MM.1S (cell line): ENCODE measurements around the gene LHX5.

Experiments used
- DNase-seq: peaks from one replicate; pipeline ENCODE4 v3.0.0-alpha.2; 2015
- H2AFZ ChIP-seq: fragments of 300-600 bp; sonication (generic); 2 replicates; pipeline ENCODE4 v1.6.0; 2016; ENCODE audit warnings: antibody characterized with exemption, low read length
- H3F3A ChIP-seq: fragments of 300-600 bp; sonication (generic); 2 replicates; pipeline ENCODE4 v1.6.1; 2016; ENCODE audit warnings: mild to moderate bottlenecking, antibody characterized with exemption, low read length, moderate library complexity, mixed read lengths; ENCODE audit not compliant: insufficient read depth
- H3K27ac ChIP-seq: fragments of 300-600 bp; sonication (generic); 2 replicates; pipeline ENCODE4 v1.5.1; 2016; ENCODE audit warnings: mild to moderate bottlenecking, low read length
- H3K27me3 ChIP-seq: fragments of 300-600 bp; sonication (generic); replicated peaks from 2 replicates; pipeline ENCODE4 v1.6.0; 2016; ENCODE audit warnings: low read length; ENCODE audit not compliant: insufficient read depth
- H3K36me3 ChIP-seq: fragments of 300-600 bp; sonication (generic); replicated peaks from 2 replicates; pipeline ENCODE4 v1.6.1; 2016; ENCODE audit warnings: mild to moderate bottlenecking, low read length, mixed read lengths; ENCODE audit not compliant: insufficient read depth
- H3K4me1 ChIP-seq: fragments of 300-600 bp; sonication (generic); 2 replicates; pipeline ENCODE4 v1.6.1; 2016; ENCODE audit warnings: low read length, mixed read lengths
- H3K4me2 ChIP-seq: fragments of 300-600 bp; sonication (generic); 2 replicates; pipeline ENCODE4 v1.6.0; 2016; ENCODE audit warnings: low read depth, low read length
- H3K4me3 ChIP-seq: fragments of 300-600 bp; sonication (generic); 2 replicates; pipeline ENCODE4 v1.5.1; 2016; ENCODE audit warnings: low read length, mixed read lengths
- H3K79me2 ChIP-seq: fragments of 300-600 bp; sonication (generic); 2 replicates; pipeline ENCODE4 v1.6.1; 2016; ENCODE audit warnings: mixed run types, low read length, mixed read lengths
- H3K9ac ChIP-seq: fragments of 300-600 bp; sonication (generic); 2 replicates; pipeline ENCODE4 v1.6.1; 2016; ENCODE audit warnings: low read length, mixed read lengths
- H3K9me2 ChIP-seq: fragments of 300-600 bp; sonication (generic); replicated peaks from 2 replicates; pipeline ENCODE4 v1.6.1; 2016; ENCODE audit warnings: mild to moderate bottlenecking, low read length, mixed read lengths; ENCODE audit not compliant: insufficient read depth
- H3K9me3 ChIP-seq: fragments of 300-600 bp; sonication (generic); replicated peaks from 2 replicates; pipeline ENCODE4 v1.6.1; 2016; ENCODE audit warnings: mild to moderate bottlenecking, low read length, mixed read lengths; ENCODE audit not compliant: insufficient read depth
- H4K20me1 ChIP-seq: fragments of 300-600 bp; sonication (generic); 2 replicates; pipeline ENCODE4 v1.6.1; 2016; ENCODE audit warnings: mild to moderate bottlenecking, low read length, moderate library complexity, mixed read lengths; ENCODE audit not compliant: insufficient read depth
- EZH2 ChIP-seq: fragments of 300-600 bp; sonication (generic); optimal IDR thresholded peaks from 2 replicates; pipeline ENCODE3; 2017; ENCODE audit warnings: low read depth, mild to moderate bottlenecking, antibody characterized with exemption, low read length, mixed read lengths
- EZH2phosphoT487 ChIP-seq: fragments of 300-600 bp; sonication (generic); IDR thresholded peaks from 2 replicates; pipeline ENCODE4 v1.6.1; 2018; ENCODE audit warnings: antibody characterized with exemption, low read length
- TF ChIP-seq, protein P1 (sequence below): fragments of 300-600 bp; sonication (generic); IDR thresholded peaks from 2 replicates; pipeline ENCODE4 v1.5.1; 2016; ENCODE audit warnings: antibody characterized with exemption, low read length, mixed read lengths

The LHX5 gene

DNA sequence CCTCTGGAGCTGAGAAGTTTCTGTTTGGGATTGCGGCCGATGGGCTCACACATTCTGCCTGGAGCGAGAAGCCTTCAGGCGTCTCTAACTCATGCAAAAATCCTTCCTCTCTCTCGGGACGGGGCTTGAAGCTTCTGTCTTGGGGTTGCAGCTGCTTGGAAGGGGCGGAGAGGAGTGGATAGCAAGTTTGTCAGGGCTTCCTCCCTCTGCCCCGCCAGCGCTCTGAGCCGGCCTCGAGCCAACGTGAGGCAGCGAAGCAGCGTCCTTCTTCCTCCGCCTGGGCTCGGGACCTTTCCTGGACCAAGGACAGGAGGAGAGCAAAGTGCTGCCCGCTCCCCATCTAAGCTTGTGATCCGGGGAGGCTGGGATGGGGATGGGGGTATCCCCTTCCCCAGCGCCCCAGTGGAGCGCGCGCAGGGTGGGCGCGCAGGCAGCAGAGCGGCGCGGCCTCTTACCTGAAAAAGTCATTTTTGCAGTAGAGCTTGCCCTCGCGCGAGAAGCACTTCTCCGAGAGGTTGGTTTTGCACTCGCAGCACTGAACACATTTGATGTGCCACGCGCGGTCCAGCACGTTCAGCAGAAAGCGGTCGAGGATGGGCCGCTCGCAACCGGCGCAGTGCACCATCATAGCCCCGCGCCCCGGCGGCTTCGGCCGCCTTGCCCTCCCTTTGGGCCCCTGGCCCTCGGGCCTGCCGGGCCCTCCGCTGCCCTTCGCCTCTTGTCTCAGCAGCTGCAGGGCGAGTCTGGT, 626 bp downstream of the LHX5 start:
- H2AFZ ChIP-seq: no peak overlapping the region
- H3K4me1 ChIP-seq: no peaks in the 10 kb centered on the region
- no peaks in the 10 kb centered on the region for H4K20me1 ChIP-seq
- H3K27ac ChIP-seq: no peak overlapping the region
- H3K9me3 ChIP-seq: no peaks in the 10 kb centered on the region
- H3K79me2 ChIP-seq: no peaks in the 10 kb centered on the region
- H3K36me3 ChIP-seq: no peaks in the 10 kb centered on the region
- peaks cover 52% of the 10 kb centered on the region for H3K27me3 ChIP-seq
- no peak overlapping the region for H3K4me2 ChIP-seq
- no peak overlapping the region for H3K4me3 ChIP-seq
- H3K9me2 ChIP-seq: no peaks in the 10 kb centered on the region
- H3K9ac ChIP-seq: no peak overlapping the region
- H3F3A ChIP-seq: no peaks in the 10 kb centered on the region
- TF ChIP-seq, protein P1, sequence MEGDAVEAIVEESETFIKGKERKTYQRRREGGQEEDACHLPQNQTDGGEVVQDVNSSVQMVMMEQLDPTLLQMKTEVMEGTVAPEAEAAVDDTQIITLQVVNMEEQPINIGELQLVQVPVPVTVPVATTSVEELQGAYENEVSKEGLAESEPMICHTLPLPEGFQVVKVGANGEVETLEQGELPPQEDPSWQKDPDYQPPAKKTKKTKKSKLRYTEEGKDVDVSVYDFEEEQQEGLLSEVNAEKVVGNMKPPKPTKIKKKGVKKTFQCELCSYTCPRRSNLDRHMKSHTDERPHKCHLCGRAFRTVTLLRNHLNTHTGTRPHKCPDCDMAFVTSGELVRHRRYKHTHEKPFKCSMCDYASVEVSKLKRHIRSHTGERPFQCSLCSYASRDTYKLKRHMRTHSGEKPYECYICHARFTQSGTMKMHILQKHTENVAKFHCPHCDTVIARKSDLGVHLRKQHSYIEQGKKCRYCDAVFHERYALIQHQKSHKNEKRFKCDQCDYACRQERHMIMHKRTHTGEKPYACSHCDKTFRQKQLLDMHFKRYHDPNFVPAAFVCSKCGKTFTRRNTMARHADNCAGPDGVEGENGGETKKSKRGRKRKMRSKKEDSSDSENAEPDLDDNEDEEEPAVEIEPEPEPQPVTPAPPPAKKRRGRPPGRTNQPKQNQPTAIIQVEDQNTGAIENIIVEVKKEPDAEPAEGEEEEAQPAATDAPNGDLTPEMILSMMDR: no peak
- TF ChIP-seq EZH2phosphoT487 (no peak), EZH2 (no peak)
- no peak for DNase-seq

DNA sequence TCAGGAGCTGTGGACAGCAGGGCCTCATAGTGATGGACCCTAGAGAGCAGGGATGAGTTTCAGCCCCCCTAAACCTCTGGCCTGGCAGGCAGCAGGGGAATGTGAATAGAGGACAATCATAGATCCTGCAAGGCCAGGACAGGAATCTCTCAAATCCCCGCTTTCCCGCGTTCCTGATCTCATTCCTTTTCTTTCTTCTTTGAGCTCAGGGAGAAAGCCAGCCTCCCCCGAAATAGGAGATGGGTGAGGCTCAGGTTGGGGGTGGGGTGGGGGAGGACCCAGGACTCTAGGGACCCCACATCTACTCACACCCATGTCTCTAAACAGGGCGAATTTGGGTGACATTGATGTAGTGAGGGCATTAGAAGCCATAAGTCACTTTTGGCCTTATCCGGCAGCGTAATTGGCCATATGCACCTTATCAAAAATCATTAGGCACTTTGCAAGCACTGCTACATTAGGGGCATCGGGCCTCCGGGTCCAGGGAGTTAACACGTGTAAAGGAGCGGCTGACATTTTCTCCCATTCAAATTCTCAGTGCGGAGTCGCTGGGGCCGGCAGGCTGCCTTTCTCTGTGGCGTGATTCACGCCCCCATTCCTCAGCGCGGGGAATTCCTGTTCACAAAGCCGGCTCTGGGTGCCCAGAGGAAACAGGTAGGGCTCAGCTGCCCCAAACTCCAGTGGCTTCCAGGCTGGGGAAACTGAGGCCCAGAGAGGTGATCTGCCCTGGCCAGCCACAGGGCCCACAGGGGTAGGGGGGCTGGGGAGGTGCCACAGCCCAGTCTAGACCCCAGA, 1.5 kb downstream of the LHX5 start:
- no peaks in the 10 kb centered on the region for H3F3A ChIP-seq
- no peaks in the 10 kb centered on the region for H3K79me2 ChIP-seq
- H3K27ac ChIP-seq: no peak overlapping the region
- H3K27me3 ChIP-seq: peaks cover 56% of the 10 kb centered on the region
- no peaks in the 10 kb centered on the region for H3K36me3 ChIP-seq
- no peaks in the 10 kb centered on the region for H3K9me2 ChIP-seq
- no peak overlapping the region for H3K9ac ChIP-seq
- H3K4me3 ChIP-seq: no peak overlapping the region
- H2AFZ ChIP-seq: no peak overlapping the region
- H4K20me1 ChIP-seq: no peaks in the 10 kb centered on the region
- TF ChIP-seq, protein P1: no peak
- no peak for TF ChIP-seq EZH2phosphoT487
- H3K4me1 ChIP-seq: no peaks in the 10 kb centered on the region
- no peak overlapping the region for H3K4me2 ChIP-seq
- no peaks in the 10 kb centered on the region for H3K9me3 ChIP-seq
- DNase-seq: no peak

DNA sequence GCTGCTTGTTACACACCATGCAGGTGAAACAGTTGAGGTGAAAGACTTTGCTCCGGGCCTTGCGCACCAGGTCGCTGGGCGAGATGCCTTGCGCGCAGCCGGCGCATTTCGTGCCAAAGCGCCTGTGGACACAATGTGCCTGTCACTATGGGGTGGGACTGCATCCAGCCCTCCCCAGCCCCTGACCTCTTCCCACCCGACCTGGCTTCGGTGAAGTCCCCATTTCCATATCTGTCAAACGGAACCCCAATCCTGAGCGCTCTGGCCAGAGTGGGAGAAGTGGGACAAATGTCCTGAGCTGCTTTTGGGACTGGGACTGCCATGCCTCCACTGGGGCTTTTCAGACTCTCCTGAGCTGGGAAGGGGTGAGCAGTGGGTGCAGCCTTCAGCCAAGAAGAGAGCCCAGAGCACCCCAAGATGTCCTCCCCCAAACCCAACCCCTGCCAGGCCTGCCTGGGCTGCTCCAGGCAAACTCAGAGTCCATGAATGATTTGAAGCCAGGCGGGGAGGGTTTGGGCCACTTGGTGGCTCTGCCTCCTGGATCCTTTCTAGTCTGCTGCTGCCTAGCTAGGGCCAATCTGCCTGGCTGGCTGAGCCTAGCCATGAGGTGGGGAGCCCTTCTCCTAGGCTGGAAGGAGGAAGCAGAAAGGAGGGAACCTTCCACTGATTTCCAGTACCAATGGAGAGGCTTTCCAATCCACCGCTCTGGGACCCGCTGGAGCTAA, 2.3 kb downstream of the LHX5 start:
- TF ChIP-seq EZH2: no peak
- TF ChIP-seq, protein P1: no peak
- TF ChIP-seq EZH2phosphoT487: no peak
- DNase-seq: no peak
- no peaks in the 10 kb centered on the region for H3F3A ChIP-seq
- H3K27me3 ChIP-seq: peaks cover 57% of the 10 kb centered on the region
- no peaks in the 10 kb centered on the region for H3K79me2 ChIP-seq
- no peaks in the 10 kb centered on the region for H3K9me3 ChIP-seq
- no peaks in the 10 kb centered on the region for H3K9me2 ChIP-seq
- H3K36me3 ChIP-seq: no peaks in the 10 kb centered on the region
- no peak overlapping the region for H3K9ac ChIP-seq
- H4K20me1 ChIP-seq: no peaks in the 10 kb centered on the region
- H3K4me3 ChIP-seq: no peak overlapping the region
- H3K4me2 ChIP-seq: no peak overlapping the region
- no peak overlapping the region for H3K27ac ChIP-seq
- no peaks in the 10 kb centered on the region for H3K4me1 ChIP-seq
- H2AFZ ChIP-seq: no peak overlapping the region
